ENCODE measurements around the gene MAST3.

DNA sequence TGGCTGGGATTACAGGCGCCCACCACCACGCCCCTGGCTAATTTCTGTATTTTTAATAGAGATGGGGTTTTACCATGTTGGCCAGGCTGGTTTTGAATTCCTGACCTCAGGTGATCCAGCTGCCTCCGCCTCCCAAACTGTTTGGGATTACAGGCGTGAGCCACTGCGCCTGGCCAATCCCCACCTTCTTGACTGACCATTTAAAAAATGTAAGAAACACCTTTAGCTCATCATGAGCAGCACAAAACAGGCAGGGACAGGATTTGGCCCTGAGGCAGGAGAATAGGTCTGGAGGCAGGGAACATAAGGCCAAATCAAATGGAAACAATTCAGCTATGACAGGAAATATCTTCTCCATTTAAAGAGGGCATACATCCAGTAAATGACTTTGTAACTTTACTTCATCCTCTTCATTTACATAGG, 94.1 kb downstream of the MAST3 start:
- TF ChIP-seq, protein P1, sequence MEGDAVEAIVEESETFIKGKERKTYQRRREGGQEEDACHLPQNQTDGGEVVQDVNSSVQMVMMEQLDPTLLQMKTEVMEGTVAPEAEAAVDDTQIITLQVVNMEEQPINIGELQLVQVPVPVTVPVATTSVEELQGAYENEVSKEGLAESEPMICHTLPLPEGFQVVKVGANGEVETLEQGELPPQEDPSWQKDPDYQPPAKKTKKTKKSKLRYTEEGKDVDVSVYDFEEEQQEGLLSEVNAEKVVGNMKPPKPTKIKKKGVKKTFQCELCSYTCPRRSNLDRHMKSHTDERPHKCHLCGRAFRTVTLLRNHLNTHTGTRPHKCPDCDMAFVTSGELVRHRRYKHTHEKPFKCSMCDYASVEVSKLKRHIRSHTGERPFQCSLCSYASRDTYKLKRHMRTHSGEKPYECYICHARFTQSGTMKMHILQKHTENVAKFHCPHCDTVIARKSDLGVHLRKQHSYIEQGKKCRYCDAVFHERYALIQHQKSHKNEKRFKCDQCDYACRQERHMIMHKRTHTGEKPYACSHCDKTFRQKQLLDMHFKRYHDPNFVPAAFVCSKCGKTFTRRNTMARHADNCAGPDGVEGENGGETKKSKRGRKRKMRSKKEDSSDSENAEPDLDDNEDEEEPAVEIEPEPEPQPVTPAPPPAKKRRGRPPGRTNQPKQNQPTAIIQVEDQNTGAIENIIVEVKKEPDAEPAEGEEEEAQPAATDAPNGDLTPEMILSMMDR (conservative IDR thresholded peaks at IDR 0.05; ENCODE audit: low read length), result no peak
- TF ChIP-seq EZH2phosphoT487 (IDR thresholded peaks at IDR 0.05; ENCODE audit: borderline replicate concordance), result no peak
